Measurements from ENCODE around the gene MTF2. TPM values are rescaled to one million over a fixed set of nuclear protein-coding genes. Genes with fewer than 3 reads are reported as not detected.
"Not testable (repeated sequence)": the region's sequence is repeated elsewhere in the genome, so short reads cannot be mapped to it uniquely, and the experiment has no call there.

The MTF2 gene
- total and polyA plus RNA-seq, 2 experiments from 2014 or later = 82.1 to 133 TPM

GRCh38 chr1:93167006-93167405 lies 87.9 kb downstream of the MTF2 start (continued):
- TF ChIP-seq ZNF462 (CRISPR knock-in tag; IDR thresholded peaks at IDR 0.05) = no peak

DNA sequence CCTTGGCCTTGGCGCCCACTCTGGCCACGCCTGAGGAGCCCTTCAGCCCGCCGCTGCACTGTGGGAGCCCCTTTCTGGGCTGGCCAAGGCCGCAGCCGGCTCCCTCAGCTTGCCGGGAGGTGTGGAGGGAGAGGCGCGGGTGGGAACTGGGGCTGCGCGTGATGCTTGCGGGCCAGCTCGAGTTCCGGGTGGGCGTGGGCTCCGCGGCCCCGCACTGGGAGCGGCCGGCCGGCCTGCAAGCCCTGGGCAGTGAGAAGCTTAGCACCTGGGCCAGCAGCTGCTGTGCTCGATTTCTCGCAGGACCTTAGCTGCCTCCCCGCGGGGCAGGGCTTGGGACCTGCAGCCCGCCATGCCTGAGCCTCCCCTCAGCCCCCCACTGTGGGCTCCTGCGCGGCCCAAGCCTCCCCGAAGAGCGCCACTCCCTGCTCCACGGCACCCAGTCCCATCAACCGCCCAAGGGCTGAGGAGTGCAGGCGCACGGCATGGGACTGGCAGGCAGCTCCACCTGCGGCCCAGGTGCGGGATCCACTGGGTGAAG lies 91.1 kb downstream of the MTF2 start:
- H4K20me1 ChIP-seq (replicated peaks; ENCODE audit: insufficient read depth); ATAC-seq; H2AFZ ChIP-seq; H3K9me2 ChIP-seq (ENCODE audit: insufficient read depth); H3F3A ChIP-seq (replicated peaks; ENCODE audit: low read depth); H3K4me1 Mint-ChIP-seq; H3K27ac ChIP-seq (ENCODE audit: low read depth); DNase-seq (ENCODE audit: low spot score); H3K36me3 ChIP-seq (ENCODE audit: insufficient read depth); H3K4me3 ChIP-seq; H3K4me1 ChIP-seq (ENCODE audit: insufficient read depth); H3K27me3 ChIP-seq (ENCODE audit: insufficient read depth); H3K27me3 Mint-ChIP-seq (ENCODE audit: insufficient read depth, low read depth, poor library complexity); H3K9me3 Mint-ChIP-seq; H3K4me2 ChIP-seq; H3K27ac Mint-ChIP-seq; H3K4me3 Mint-ChIP-seq: not testable (repeated sequence)
- peaks cover 27% of the 10 kb centered on the region for H3K36me3 Mint-ChIP-seq (ENCODE audit: low read depth)
- H3K79me2 ChIP-seq (replicated peaks; ENCODE audit: insufficient read depth) = peaks cover 85% of the 10 kb centered on the region

DNA sequence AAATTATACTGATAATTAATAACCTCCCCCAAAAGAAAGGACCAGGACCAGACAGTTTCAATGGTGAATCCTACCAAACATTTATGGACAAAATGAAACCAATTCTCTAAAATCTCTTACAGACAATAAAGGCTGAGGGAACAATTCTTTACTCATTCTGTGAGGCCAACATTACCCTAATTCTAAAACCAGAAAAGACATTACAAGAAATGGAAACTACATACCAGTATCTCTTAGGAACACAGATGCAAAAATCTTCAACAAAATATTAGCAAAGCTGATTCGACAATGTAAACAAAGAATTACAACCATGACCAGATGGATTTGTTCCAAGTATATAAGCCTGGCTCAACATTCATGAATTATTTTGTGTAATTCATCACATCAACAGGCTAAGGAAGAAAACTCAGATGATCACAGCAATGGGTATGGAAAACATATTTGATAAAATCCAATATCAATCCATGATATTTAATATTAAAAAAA lies 92.5 kb downstream of the MTF2 start:
- no peaks in the 10 kb centered on the region for H3F3A ChIP-seq (replicated peaks; ENCODE audit: low read depth)
- no peak overlapping the region for H3K4me3 ChIP-seq
- no peaks in the 10 kb centered on the region for H3K9me2 ChIP-seq (ENCODE audit: insufficient read depth)
- H3K4me3 Mint-ChIP-seq = no peak overlapping the region
- H3K9me3 Mint-ChIP-seq = no peaks in the 10 kb centered on the region
- H3K27ac Mint-ChIP-seq = no peak overlapping the region
- no peak for ATAC-seq
- no peaks in the 10 kb centered on the region for H3K27me3 Mint-ChIP-seq (ENCODE audit: insufficient read depth, low read depth, poor library complexity)
- no peak overlapping the region for H2AFZ ChIP-seq
- H3K27ac ChIP-seq (ENCODE audit: low read depth) = no peak overlapping the region
- peaks cover 19% of the 10 kb centered on the region for H3K36me3 Mint-ChIP-seq (ENCODE audit: low read depth)
- H3K4me2 ChIP-seq = no peak overlapping the region
- H3K27me3 ChIP-seq (ENCODE audit: insufficient read depth) = no peaks in the 10 kb centered on the region
- no peaks in the 10 kb centered on the region for H3K36me3 ChIP-seq (ENCODE audit: insufficient read depth)
- 0 out of 2 replicates have a peak, but pooled peaks cover 12% of the 10 kb centered on the region for H4K20me1 ChIP-seq (replicated peaks; ENCODE audit: insufficient read depth)
- peaks cover 88% of the 10 kb centered on the region for H3K79me2 ChIP-seq (replicated peaks; ENCODE audit: insufficient read depth)
- DNase-seq (ENCODE audit: low spot score) = no peak
- H3K4me1 Mint-ChIP-seq = peaks cover 3% of the 10 kb centered on the region; the same call in 2 of the 3 replicates
- no peaks in the 10 kb centered on the region for H3K4me1 ChIP-seq (ENCODE audit: insufficient read depth)
- TF ChIP-seq EZH2phosphoT487 (IDR thresholded peaks at IDR 0.05; ENCODE audit: unreplicated experiment) = no peak
- no peak for TF ChIP-seq JUNB (IDR thresholded peaks at IDR 0.05; ENCODE audit: unreplicated experiment)
- no peak for TF ChIP-seq ZNF114 (CRISPR knock-in tag; IDR thresholded peaks at IDR 0.05)
- no peak for TF ChIP-seq POLR2AphosphoS5 (IDR thresholded peaks at IDR 0.05; ENCODE audit: low read depth)
- TF ChIP-seq, protein P1, sequence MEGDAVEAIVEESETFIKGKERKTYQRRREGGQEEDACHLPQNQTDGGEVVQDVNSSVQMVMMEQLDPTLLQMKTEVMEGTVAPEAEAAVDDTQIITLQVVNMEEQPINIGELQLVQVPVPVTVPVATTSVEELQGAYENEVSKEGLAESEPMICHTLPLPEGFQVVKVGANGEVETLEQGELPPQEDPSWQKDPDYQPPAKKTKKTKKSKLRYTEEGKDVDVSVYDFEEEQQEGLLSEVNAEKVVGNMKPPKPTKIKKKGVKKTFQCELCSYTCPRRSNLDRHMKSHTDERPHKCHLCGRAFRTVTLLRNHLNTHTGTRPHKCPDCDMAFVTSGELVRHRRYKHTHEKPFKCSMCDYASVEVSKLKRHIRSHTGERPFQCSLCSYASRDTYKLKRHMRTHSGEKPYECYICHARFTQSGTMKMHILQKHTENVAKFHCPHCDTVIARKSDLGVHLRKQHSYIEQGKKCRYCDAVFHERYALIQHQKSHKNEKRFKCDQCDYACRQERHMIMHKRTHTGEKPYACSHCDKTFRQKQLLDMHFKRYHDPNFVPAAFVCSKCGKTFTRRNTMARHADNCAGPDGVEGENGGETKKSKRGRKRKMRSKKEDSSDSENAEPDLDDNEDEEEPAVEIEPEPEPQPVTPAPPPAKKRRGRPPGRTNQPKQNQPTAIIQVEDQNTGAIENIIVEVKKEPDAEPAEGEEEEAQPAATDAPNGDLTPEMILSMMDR (conservative IDR thresholded peaks at IDR 0.05; ENCODE audit: low read depth in 2 of 2) = no peak
